ENCODE results near the gene ST8SIA2. TPM values are rescaled to one million over a fixed set of nuclear protein-coding genes. Genes with fewer than 3 reads are reported as not detected.

The ST8SIA2 gene
- total and polyA plus RNA-seq, 10 of the 15 experiments (the other 5 are each of a cell fraction or from before 2014, with no cell fraction given), result not detected

- TF ChIP-seq NFYA (IDR thresholded peaks at IDR 0.05; ENCODE audit: borderline replicate concordance, low read depth, low read length), result no peak
- no peak for TF ChIP-seq SREBF1 (IDR thresholded peaks at IDR 0.05; ENCODE audit: low read length)
Observed at GRCh38 chr15:92467245-92467644, 73.6 kb downstream of the ST8SIA2 start (continued).

- 18% methylated on average over 3 of the region's 3 CpGs for WGBS (ENCODE audit: insufficient coverage, insufficient replicate concordance, low lambda C conversion rate, missing lambda C conversion rate)
- RAD21 ChIA-PET (ENCODE audit: unreplicated experiment), result no interaction called here
- Histone ChIP-seq H3K27ac (ENCODE audit: control insufficient read depth, insufficient read depth) (no peak overlapping the region), H3K9ac (ENCODE audit: control insufficient read depth, insufficient read depth, low read length) (no peak overlapping the region), H3K4me2 (ENCODE audit: control insufficient read depth, insufficient read depth) (no peak overlapping the region), H3K79me2 (ENCODE audit: control insufficient read depth, insufficient read depth, low read length) (no peaks in the 10 kb centered on the region), H2AFZ (ENCODE audit: control insufficient read depth, low read depth, low read length) (no peak overlapping the region), H3K36me3 (ENCODE audit: control insufficient read depth in 2 of 2, insufficient read depth in 2 of 2, low read length in 1 of 2) (no peaks in the 10 kb centered on the region), H3K27me3 (replicated peaks in 1 of 2; ENCODE audit: control insufficient read depth in 2 of 2, insufficient read depth in 2 of 2, low read length in 1 of 2) (no peaks in the 10 kb centered on the region; a peak in 1 of 4 replicates), H3K4me3 (no peak overlapping the region), H4K20me1 (ENCODE audit: control insufficient read depth, insufficient read depth) (no peaks in the 10 kb centered on the region), H3K9me3 (replicated peaks; ENCODE audit: control insufficient read depth, insufficient read depth, low read length) (no peaks in the 10 kb centered on the region), H3K4me1 (ENCODE audit: control insufficient read depth, insufficient read depth, low read length) (no peaks in the 10 kb centered on the region)
- SMC1A ChIA-PET (ENCODE audit: uncharacterized antibody, unreplicated experiment), result no interaction called here
- in situ Hi-C loops (cut with MboI), result no loop called here
- ATAC-seq (no peak), FAIRE-seq (no peak), DNase-seq (ENCODE audit: low read depth, low spot score) (no peak)
- BruUV-seq (replicated peaks), result no TSS peak
- no peak for TF ChIP-seq CTCF (IDR thresholded peaks at IDR 0.05 in 2 of 3, conservative IDR thresholded peaks at IDR 0.05 in 1 of 3; ENCODE audit: control insufficient read depth in 2 of 3, extremely low read depth in 1 of 3, insufficient read depth in 1 of 3, low read depth in 3 of 3, low read length in 3 of 3)
- no peak for TF ChIP-seq ATF3 (IDR thresholded peaks at IDR 0.05; ENCODE audit: borderline replicate concordance, extremely low read depth, low read depth, low read length)
- TF ChIP-seq NR2F1 (conservative IDR thresholded peaks at IDR 0.05), result no peak
- no peak for TF ChIP-seq IRF5 (IDR thresholded peaks at IDR 0.05; ENCODE audit: borderline replicate concordance)
- no peak for TF ChIP-seq MXI1 (IDR thresholded peaks at IDR 0.05; ENCODE audit: low read depth, low read length)
- no peak for TF ChIP-seq STAT1 (conservative IDR thresholded peaks at IDR 0.05)
- no peak for TF ChIP-seq GABPA (IDR thresholded peaks at IDR 0.05; ENCODE audit: low read depth)
- TF ChIP-seq IRF3 (IDR thresholded peaks at IDR 0.05), result no peak
- TF ChIP-seq TCF3 (IDR thresholded peaks at IDR 0.05; ENCODE audit: borderline replicate concordance, insufficient read depth, low read depth, low read length), result no peak
- TF ChIP-seq GATAD2B (conservative IDR thresholded peaks at IDR 0.05; ENCODE audit: low read depth), result no peak
- intact Hi-C loops (cut with micrococcal nuclease; ENCODE audit: unreplicated experiment), result no loop called here
- CTCF ChIA-PET, result no interaction called here
- POLR2A ChIA-PET, result no interaction called here
Observed at GRCh38 chr15:92468991-92469390, 75.3 kb downstream of the ST8SIA2 start.
